IMR-90 (cell line): ENCODE results near the gene OR6C65. TPM values are rescaled to one million over a fixed set of nuclear protein-coding genes. Genes with fewer than 3 reads are reported as not detected.
"Not testable (repeated sequence)": the region's sequence is repeated elsewhere in the genome, so short reads cannot be mapped to it uniquely, and the experiment has no call there.

ENCODE experiments used
- ATAC-seq: fragments of 200-7000 bp; cut with Tn5 transposase; 2 replicates; pipeline ENCODE4 v1.9.1; 2020; ENCODE audit warnings: low read depth, mild to moderate bottlenecking, moderate library complexity
- BruUV-seq: library from RNA; stranded (reverse); fragments of 400-500 nt; replicated peaks from 2 replicates; lab custom pipeline; 2021; lab: Mats Ljungman, UMichigan
- CTCF ChIA-PET: fragments of 300-600 bp; formaldehyde crosslinking; extraction: SDS; loops from one replicate; lab custom pipeline; 2021; ENCODE audit warnings: antibody characterized with exemption; lab: Yijun Ruan, JAX
- POLR2A ChIA-PET: fragments of 300-600 bp; sonication (Branson Sonifier 250); formaldehyde crosslinking; loops from one replicate; lab custom pipeline; 2022; ENCODE audit warnings: antibody characterized with exemption; ENCODE audit not compliant: unreplicated experiment; lab: Charles Lee
- DNase-seq: peaks from one replicate; pipeline ENCODE4 v3.0.0; 2013
- H2AFZ ChIP-seq: replicated peaks from 2 replicates; pipeline ENCODE3; 2013; ENCODE audit warnings: low read length, mild to moderate bottlenecking; ENCODE audit not compliant: poor library complexity
- H2AK5ac ChIP-seq: 2 replicates; pipeline ENCODE4 v1.6.1; 2013; ENCODE audit warnings: low read depth, low read length, inconsistent platforms
- H2AK9ac ChIP-seq: replicated peaks from 2 replicates; pipeline ENCODE3; 2013; ENCODE audit warnings: mild to moderate bottlenecking, low read depth, low read length, moderate library complexity; ENCODE audit not compliant: poor library complexity
- H2BK120ac ChIP-seq: 2 replicates; pipeline ENCODE4 v1.6.1; 2013; ENCODE audit warnings: low read depth, low read length, inconsistent platforms
- H2BK15ac ChIP-seq: 3 replicates; pipeline ENCODE4 v1.6.1; 2013; ENCODE audit warnings: low read depth, low read length, inconsistent platforms
- H2BK20ac ChIP-seq: 2 replicates; pipeline ENCODE4 v1.6.1; 2013; ENCODE audit warnings: low read depth, mild to moderate bottlenecking, inconsistent platforms, low read length, moderate library complexity
- H2BK5ac ChIP-seq: 2 replicates; pipeline ENCODE4 v1.6.1; 2013; ENCODE audit warnings: mild to moderate bottlenecking, low read depth, low read length, inconsistent platforms; ENCODE audit not compliant: poor library complexity, severe bottlenecking
- H3K14ac ChIP-seq: replicated peaks from 2 replicates; pipeline ENCODE4 v1.6.1; 2013; ENCODE audit warnings: low read depth, low read length, inconsistent platforms
- H3K18ac ChIP-seq: 2 replicates; pipeline ENCODE4 v1.6.1; 2013; ENCODE audit warnings: low read depth, low read length, control low read depth
- H3K23ac ChIP-seq: 2 replicates; pipeline ENCODE4 v1.6.1; 2013; ENCODE audit warnings: low read depth, low read length, inconsistent platforms
- H3K27ac ChIP-seq: 2 replicates; pipeline ENCODE4 v1.5.1; 2013; ENCODE audit warnings: mild to moderate bottlenecking, control low read depth, low read length; ENCODE audit not compliant: insufficient read depth
- H3K27me3 ChIP-seq: 2 replicates; pipeline ENCODE4 v1.6.1; 2013; ENCODE audit warnings: low read length; ENCODE audit not compliant: control insufficient read depth, insufficient read depth
- H3K36me3 ChIP-seq: 2 replicates; pipeline ENCODE4 v1.6.1; 2013; ENCODE audit warnings: low read length, mixed read lengths; ENCODE audit not compliant: control insufficient read depth, insufficient read depth
- H3K4ac ChIP-seq: 2 replicates; pipeline ENCODE4 v1.6.1; 2013; ENCODE audit warnings: low read depth, low read length, inconsistent platforms
- H3K4me1 ChIP-seq: 2 replicates; pipeline ENCODE4 v1.6.1; 2013; ENCODE audit warnings: low read length, mixed read lengths; ENCODE audit not compliant: control insufficient read depth, insufficient read depth
- H3K4me2 ChIP-seq: 2 replicates; pipeline ENCODE4 v1.6.1; 2013; ENCODE audit warnings: low read depth, mild to moderate bottlenecking, control low read depth, low read length, moderate library complexity
- H3K4me3 ChIP-seq: 2 replicates; pipeline ENCODE4 v1.5.1; 2013; ENCODE audit warnings: low read depth, mild to moderate bottlenecking, control low read depth, low read length, moderate library complexity; ENCODE audit not compliant: insufficient read depth
- H3K56ac ChIP-seq: 2 replicates; pipeline ENCODE4 v1.6.1; 2013; ENCODE audit warnings: low read length, inconsistent platforms; ENCODE audit not compliant: insufficient read depth; ENCODE audit errors: extremely low read depth
- H3K79me1 ChIP-seq, 2 experiments: 2 replicates each; pipeline ENCODE4 v1.6.1; 2013; ENCODE audit warnings: low read length in 2 of 2, inconsistent platforms in 1 of 2, low read depth in 1 of 2
- H3K9ac ChIP-seq: 2 replicates; pipeline ENCODE4 v1.6.1; 2013; ENCODE audit warnings: low read depth, low read length, control low read depth
- H3K9me1 ChIP-seq: 2 replicates; pipeline ENCODE4 v1.6.1; 2013; ENCODE audit warnings: low read length, inconsistent platforms; ENCODE audit not compliant: insufficient read depth
- H3K9me3 ChIP-seq: 2 replicates; pipeline ENCODE4 v1.6.1; 2013; ENCODE audit warnings: low read length; ENCODE audit not compliant: control insufficient read depth, insufficient read depth
- H4K20me1 ChIP-seq: 2 replicates; pipeline ENCODE4 v1.6.1; 2013; ENCODE audit warnings: low read length, inconsistent platforms; ENCODE audit not compliant: insufficient read depth
- H4K5ac ChIP-seq: 2 replicates; pipeline ENCODE4 v1.6.1; 2013; ENCODE audit warnings: mild to moderate bottlenecking, low read depth, low read length, control low read depth
- H4K8ac ChIP-seq, 2 experiments: 2 replicates each; pipeline ENCODE4 v1.6.1; 2013; ENCODE audit warnings: low read depth in 2 of 2, low read length in 2 of 2, control low read depth in 1 of 2, inconsistent platforms in 1 of 2
- H4K91ac ChIP-seq: 2 replicates; pipeline ENCODE4 v1.6.1; 2013; ENCODE audit warnings: low read depth, low read length, inconsistent platforms; ENCODE audit not compliant: insufficient read depth
- WGBS, 2 experiments: methylation state at CpG; one replicate each; pipeline versions ENCODE4 v1.1.5 to v1.1.7; 2013; ENCODE audit warnings: missing lambda C conversion rate in 2 of 2; ENCODE audit not compliant: insufficient read length in 1 of 2; ENCODE audit errors: extremely low coverage in 2 of 2; 5-methylcytosine and 5-hydroxymethylcytosine counted together
- dilution Hi-C: fragments of 300-500 bp; cut with HindIII; formaldehyde crosslinking; loops from one replicate; pipeline ENCODE4 v1.14.3; 2018; ENCODE audit warnings: low sequenced_read_pairs; ENCODE audit not compliant: unreplicated experiment
- in situ Hi-C: fragments of 300-500 bp; cut with MboI; formaldehyde crosslinking; loops from 3 replicates; pipeline ENCODE4 v1.14.3; 2019; ENCODE audit warnings: low sequenced_read_pairs, inconsistent platforms, mixed read lengths
- intact Hi-C: fragments of 100-400 bp; cut with micrococcal nuclease; formaldehyde crosslinking; loops from 2 replicates; pipeline ENCODE4 v1.10.0; 2022
- polyA plus RNA-seq, 3 experiments: library from polyadenylated mRNA; depleted of rRNA; stranded (reverse); fragments of >200 nt; gene quantifications; 2 replicates each; pipeline ENCODE4 v1.2.3, GENCODE V29; 2012; ENCODE audit warnings: low replicate concordance in 1 of 3
- total RNA-seq: library from RNA; depleted of rRNA; stranded (reverse); fragments of >200 nt; gene quantifications from 2 replicates; pipeline ENCODE4 v1.2.3, GENCODE V29; 2012

Gene OR6C65
- total and polyA plus RNA-seq, 2 of the 4 experiments (the other 2 are of a cell fraction) = not detected

DNA sequence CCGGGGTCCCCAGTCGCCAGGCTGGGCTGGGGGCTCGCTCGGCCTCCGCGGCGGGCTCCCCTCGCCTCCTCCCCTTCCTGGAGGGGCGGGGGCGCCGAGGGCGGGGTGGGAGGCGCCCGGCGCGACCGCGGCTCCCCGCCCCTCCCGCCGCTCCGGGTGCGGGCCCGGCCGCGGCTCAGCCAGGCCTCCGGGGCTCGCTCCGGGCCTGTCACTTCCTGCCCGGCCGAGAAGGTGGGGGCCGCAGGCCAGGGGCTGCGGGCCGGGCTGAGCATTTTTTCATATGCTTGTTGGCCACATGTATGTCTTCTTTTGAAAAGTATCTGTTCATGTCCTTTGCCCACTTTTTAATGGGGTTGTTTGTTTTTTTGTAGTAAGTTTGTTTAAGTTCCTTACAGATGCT, 14.6 kb downstream of the OR6C65 start:
- H3K9me3 ChIP-seq, H3K23ac ChIP-seq, H4K5ac ChIP-seq, H3K56ac ChIP-seq, H2BK20ac ChIP-seq, H3K36me3 ChIP-seq, H3K4ac ChIP-seq, H4K8ac ChIP-seq, H3K9ac ChIP-seq, H3K27ac ChIP-seq, H3K4me1 ChIP-seq, H4K20me1 ChIP-seq, H2BK5ac ChIP-seq, intact Hi-C loops, H3K79me1 ChIP-seq, BruUV-seq, H4K91ac ChIP-seq, dilution Hi-C loops, in situ Hi-C loops, H2AFZ ChIP-seq, H2AK9ac ChIP-seq, H3K4me3 ChIP-seq, H3K14ac ChIP-seq, H3K4me2 ChIP-seq, H3K27me3 ChIP-seq, CTCF ChIA-PET, H3K18ac ChIP-seq, DNase-seq, H2AK5ac ChIP-seq, H2BK120ac ChIP-seq, POLR2A ChIA-PET, H2BK15ac ChIP-seq, H3K9me1 ChIP-seq: not testable (repeated sequence)
- no CpG with 5 or more reads among the region's 34 CpGs for WGBS, 2 experiments
- peak; percentile 83 for ATAC-seq
